Endothelial cell of umbilical vein (primary cell): ENCODE measurements around the gene AVPR1A. TPM values are rescaled to one million over a fixed set of nuclear protein-coding genes. Genes with fewer than 3 reads are reported as not detected.

Experiments
- BruUV-seq: library from RNA; stranded (reverse); fragments of 400-500 nt; replicated peaks from 2 replicates; lab custom pipeline; 2021; lab: Mats Ljungman, UMichigan
- CTCF ChIA-PET: fragments of 300-600, 350-600 bp; sonication (Branson Sonifier 250); formaldehyde crosslinking; loops from one replicate; lab custom pipeline; 2021; ENCODE audit warnings: antibody characterized with exemption, inconsistent platforms; lab: Charles Lee
- POLR2A ChIA-PET: fragments of 300-600, 350-600 bp; sonication (Branson Sonifier 250); formaldehyde crosslinking; loops from one replicate; lab custom pipeline; 2021; ENCODE audit warnings: antibody characterized with exemption, inconsistent platforms; lab: Charles Lee
- DNase-seq: peaks from one replicate; pipeline ENCODE4 v3.0.0-alpha.2; 2011; ENCODE audit warnings: low read depth, low spot score
- FAIRE-seq: peaks from 2 replicates; lab custom pipeline; 2011; peaks lifted over from hg19 to GRCh38; lab: Jason Lieb, UNC
- H2AFZ ChIP-seq: 2 replicates; pipeline ENCODE4 v1.6.0; 2012; ENCODE audit warnings: low read depth, low read length, control low read depth, inconsistent platforms
- H3K27ac ChIP-seq: 2 replicates; pipeline ENCODE4 v1.5.1; 2011; ENCODE audit warnings: low read depth, mild to moderate bottlenecking, control low read depth, low read length, moderate library complexity; ENCODE audit not compliant: insufficient read depth
- H3K27me3 ChIP-seq, 2 experiments: 2 replicates each; pipeline versions ENCODE4 v1.6.0 to v1.6.1; 2011; ENCODE audit warnings: low read length in 2 of 2, mixed read lengths in 1 of 2; ENCODE audit not compliant: control insufficient read depth in 2 of 2, insufficient read depth in 2 of 2
- H3K36me3 ChIP-seq, 2 experiments: 2 replicates in 1 of 2; 3 replicates in 1 of 2; pipeline ENCODE4 v1.5.1; 2011; ENCODE audit warnings: low read length in 2 of 2, mild to moderate bottlenecking in 1 of 2, moderate library complexity in 1 of 2; ENCODE audit not compliant: control insufficient read depth in 2 of 2, insufficient read depth in 2 of 2; ENCODE audit errors: extremely low read depth in 1 of 2
- H3K4me1 ChIP-seq: 3 replicates; pipeline ENCODE4 v1.5.1; 2011; ENCODE audit warnings: mild to moderate bottlenecking, low read length; ENCODE audit not compliant: control insufficient read depth, insufficient read depth; ENCODE audit errors: extremely low read depth
- H3K4me2 ChIP-seq: 2 replicates; pipeline ENCODE4 v1.6.1; 2011; ENCODE audit warnings: low read length, control low read depth, mixed read lengths; ENCODE audit not compliant: insufficient read depth
- H3K4me3 ChIP-seq, 3 experiments: fragments of 200-600 bp in 1 of 3; sonication (generic), shearing (Covaris generic) in 1 of 3; replicated peaks in 1 of 3; 2 replicates each; pipeline ENCODE4 v1.5.1; 2011 to 2016; ENCODE audit warnings: control low read depth in 3 of 3, low read length in 3 of 3, mild to moderate bottlenecking in 2 of 3, inconsistent platforms in 1 of 3, low read depth in 1 of 3, moderate library complexity in 1 of 3; ENCODE audit not compliant: insufficient read depth in 1 of 3
- H3K79me2 ChIP-seq: 2 replicates; pipeline ENCODE4 v1.6.0; 2012; ENCODE audit warnings: low read length, inconsistent platforms; ENCODE audit not compliant: control insufficient read depth, insufficient read depth
- H3K9ac ChIP-seq: replicated peaks from 2 replicates; pipeline ENCODE3; 2011; ENCODE audit warnings: low read length, control low read depth; ENCODE audit not compliant: insufficient read depth; ENCODE audit errors: extremely low read depth
- H3K9me1 ChIP-seq: replicated peaks from 3 replicates; pipeline ENCODE4 v1.6.0; 2011; ENCODE audit warnings: mild to moderate bottlenecking, low read length; ENCODE audit not compliant: control insufficient read depth, insufficient read depth; ENCODE audit errors: extremely low read depth
- H3K9me3 ChIP-seq: replicated peaks from 2 replicates; pipeline ENCODE4 v1.5.1; 2012; ENCODE audit warnings: low read length, inconsistent platforms; ENCODE audit not compliant: control insufficient read depth, insufficient read depth
- H4K20me1 ChIP-seq: replicated peaks from 2 replicates; pipeline ENCODE3; 2011; ENCODE audit warnings: mild to moderate bottlenecking, low read length; ENCODE audit not compliant: control insufficient read depth, insufficient read depth; ENCODE audit errors: extremely low read depth
- CTCF ChIP-seq, 2 donors: IDR thresholded peaks; 1 replicate in 1 of 2; 2 replicates in 1 of 2; pipeline ENCODE4 v1.5.1; 2011; ENCODE audit warnings: low read length in 2 of 2, mild to moderate bottlenecking in 2 of 2, moderate library complexity in 2 of 2, control low read depth in 1 of 2, inconsistent platforms in 1 of 2, low read depth in 1 of 2; ENCODE audit not compliant: insufficient read depth in 1 of 2; ENCODE audit errors: extremely low read depth in 1 of 2
- EZH2 ChIP-seq: IDR thresholded peaks from 2 replicates; pipeline ENCODE4 v1.6.1; 2012; ENCODE audit warnings: borderline replicate concordance, low read depth, mild to moderate bottlenecking, moderate library complexity, low read length, inconsistent platforms; ENCODE audit not compliant: severe bottlenecking
- FOS ChIP-seq: IDR thresholded peaks from 2 replicates; pipeline ENCODE4 v1.6.1; 2011; ENCODE audit warnings: mild to moderate bottlenecking, low read length, moderate library complexity, borderline replicate concordance; ENCODE audit not compliant: insufficient read depth
- GATA2 ChIP-seq: IDR thresholded peaks from 2 replicates; pipeline ENCODE4 v1.7.0; 2011; ENCODE audit warnings: low read depth, mild to moderate bottlenecking, moderate library complexity, mixed read lengths, low read length; ENCODE audit not compliant: insufficient read length, insufficient read depth
- JUN ChIP-seq: IDR thresholded peaks from 2 replicates; pipeline ENCODE4 v1.6.1; 2011; ENCODE audit warnings: borderline replicate concordance, low read depth; ENCODE audit not compliant: insufficient read length, insufficient read depth
- MYC ChIP-seq: IDR thresholded peaks from one replicate; pipeline ENCODE4 v1.6.1; 2011; ENCODE audit warnings: mild to moderate bottlenecking, low read depth, low read length
- POLR2A ChIP-seq: IDR thresholded peaks from 2 replicates; pipeline ENCODE4 v1.6.1; 2012; ENCODE audit warnings: low read depth, mild to moderate bottlenecking, control low read depth, low read length
- POLR2AphosphoS5 ChIP-seq: IDR thresholded peaks from 2 replicates; pipeline ENCODE4 v1.6.1; 2012; ENCODE audit warnings: low read depth, mild to moderate bottlenecking, control low read depth, low read length, moderate library complexity; ENCODE audit not compliant: insufficient read depth
- dilution Hi-C: fragments of 300-500 bp; cut with MboI; formaldehyde crosslinking; loops from one replicate; pipeline ENCODE4 v1.15.0; 2019; ENCODE audit warnings: low sequenced_read_pairs; ENCODE audit not compliant: extremely low pct_ligation_motif_present
- intact Hi-C: fragments of 100-400 bp; cut with micrococcal nuclease; formaldehyde crosslinking; loops from one replicate; pipeline ENCODE4 v1.10.0; 2022
- polyA plus RNA-seq, 4 experiments: library from polyadenylated mRNA; depleted of rRNA in 3 of 4; stranded (reverse) in 3 of 4; unstranded in 1 of 4; fragments of >200 nt; gene quantifications; 2 replicates each; pipeline versions ENCODE4 v1.2.1 to v1.2.3, GENCODE V29; 2011 to 2012; ENCODE audit warnings: missing spikeins in 1 of 4
- total RNA-seq: library from RNA; stranded (reverse); gene quantifications from 2 replicates; pipeline ENCODE4 v1.2.3, GENCODE V29; 2021
- TF ChIP-seq, protein P1 (sequence below): IDR thresholded peaks from 2 replicates; pipeline ENCODE4 v1.6.1; 2011; ENCODE audit not compliant: insufficient read depth, insufficient read length

AVPR1A gene
- total and polyA plus RNA-seq, 2 donors (not counting 3 experiments of a cell fraction or from before 2014, with no cell fraction given), result not detected

- Histone ChIP-seq H4K20me1 (no peaks in the 10 kb centered on the region), H3K27me3 (no peaks in the 10 kb centered on the region), H3K79me2 (no peaks in the 10 kb centered on the region), H3K9ac (no peak overlapping the region), H3K4me1 (no peaks in the 10 kb centered on the region), H3K4me2 (no peak overlapping the region), H3K9me3 (no peaks in the 10 kb centered on the region), H3K27ac (no peak overlapping the region), H3K9me1 (no peaks in the 10 kb centered on the region), H3K36me3 (no peaks in the 10 kb centered on the region), H3K4me3 (no peak overlapping the region), H2AFZ (no peak overlapping the region)
- DNase-seq (no peak), FAIRE-seq (no peak)
- intact Hi-C loops (no loop called here), dilution Hi-C loops (no loop called here)
- TF ChIP-seq CTCF (IDR thresholded peaks at IDR 0.05; ENCODE audit: extremely low read depth in 1 of 2, insufficient read depth in 1 of 2, low read depth in 1 of 2, low read length in 2 of 2) (no peak), GATA2 (no peak), POLR2AphosphoS5 (no peak), MYC (no peak), FOS (no peak), JUN (no peak), POLR2A (no peak), EZH2 (no peak)
- TF ChIP-seq, protein P1, sequence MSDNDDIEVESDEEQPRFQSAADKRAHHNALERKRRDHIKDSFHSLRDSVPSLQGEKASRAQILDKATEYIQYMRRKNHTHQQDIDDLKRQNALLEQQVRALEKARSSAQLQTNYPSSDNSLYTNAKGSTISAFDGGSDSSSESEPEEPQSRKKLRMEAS, result no peak
- ChIA-PET POLR2A (no interaction called here), CTCF (interaction anchor here (1.5 to 1.8 kb wide), 2 partner anchors 12 kb away, joined by 7 to 10 read pairs; partner anchors contain the start of gene AVPR1A)
- BruUV-seq, result no TSS peak
These were observed 12.5 kb upstream of the AVPR1A start for GRCh38 chr12:63163541-63163940.
